Hepatocyte (in vitro differentiated cells): ENCODE measurements around the gene EFNB2. TPM values are rescaled to one million over a fixed set of nuclear protein-coding genes. Genes with fewer than 3 reads are reported as not detected.

Experiments
- DNase-seq: peaks from one replicate; pipeline ENCODE4 v3.0.0-alpha.2; 2016; ENCODE audit warnings: low spot score
- H2AFZ ChIP-seq: fragments of 200-600 bp; sonication (generic); 2 replicates; pipeline ENCODE4 v1.6.0; 2016; ENCODE audit warnings: antibody characterized with exemption, mild to moderate bottlenecking
- H3K27ac ChIP-seq: fragments of 200-600 bp; sonication (generic); 2 replicates; pipeline ENCODE4 v1.5.1; 2016; ENCODE audit warnings: mild to moderate bottlenecking
- H3K27me3 ChIP-seq: fragments of 200-600 bp; sonication (generic); 2 replicates; pipeline ENCODE4 v1.6.1; 2016
- H3K36me3 ChIP-seq: fragments of 200-600 bp; sonication (generic); replicated peaks from 2 replicates; pipeline ENCODE4 v1.5.1; 2016; ENCODE audit warnings: low read depth; ENCODE audit not compliant: insufficient read depth
- H3K4me1 ChIP-seq: fragments of 200-600 bp; sonication (generic); 2 replicates; pipeline ENCODE4 v1.5.1; 2016; ENCODE audit warnings: mild to moderate bottlenecking, moderate library complexity; ENCODE audit not compliant: insufficient read depth
- H3K4me2 ChIP-seq: fragments of 200-600 bp; sonication (generic); 2 replicates; pipeline ENCODE4 v1.6.0; 2016
- H3K4me3 ChIP-seq: fragments of 200-600 bp; sonication (generic); 2 replicates; pipeline ENCODE4 v1.5.1; 2016; ENCODE audit warnings: mild to moderate bottlenecking
- H3K79me2 ChIP-seq: fragments of 200-600 bp; sonication (generic); 2 replicates; pipeline ENCODE4 v1.6.0; 2017; ENCODE audit warnings: mild to moderate bottlenecking
- H3K9me2 ChIP-seq: fragments of 200-600 bp; sonication (generic); replicated peaks from 2 replicates; pipeline ENCODE4 v1.6.0; 2017; ENCODE audit warnings: mild to moderate bottlenecking; ENCODE audit not compliant: insufficient read depth
- H3K9me3 ChIP-seq: fragments of 200-600 bp; sonication (generic); 2 replicates; pipeline ENCODE4 v1.5.1; 2016; ENCODE audit warnings: low read depth, mild to moderate bottlenecking
- H4K20me1 ChIP-seq: fragments of 200-600 bp; sonication (generic); 2 replicates; pipeline ENCODE4 v1.6.0; 2016; ENCODE audit warnings: mild to moderate bottlenecking; ENCODE audit not compliant: insufficient read depth, poor library complexity, severe bottlenecking
- CTCF ChIP-seq: fragments of 200-600 bp; sonication (generic); IDR thresholded peaks from 2 replicates; pipeline ENCODE4 v1.5.1; 2016; ENCODE audit warnings: antibody characterized with exemption, mild to moderate bottlenecking; ENCODE audit not compliant: poor library complexity
- EZH2 ChIP-seq: fragments of 200-600 bp; sonication (generic); IDR thresholded peaks from 2 replicates; pipeline ENCODE4 v1.6.1; 2016; ENCODE audit warnings: antibody characterized with exemption, mild to moderate bottlenecking, borderline replicate concordance
- EZH2phosphoT487 ChIP-seq: fragments of 200-600 bp; sonication (generic); IDR thresholded peaks from one replicate; pipeline ENCODE4 v1.6.1; 2018; ENCODE audit warnings: antibody characterized with exemption, mild to moderate bottlenecking, low read depth, moderate library complexity; ENCODE audit not compliant: unreplicated experiment, severe bottlenecking
- WGBS: methylation state at CpG from one replicate; pipeline ENCODE4 v1.1.6; 2016; ENCODE audit warnings: low lambda C conversion rate; ENCODE audit errors: missing lambda C conversion rate; 5-methylcytosine and 5-hydroxymethylcytosine counted together
- polyA plus RNA-seq: library from polyadenylated mRNA; unstranded; fragments of >200 nt; fragmentation: Nextera tagmentation; extraction: Ambion mirVana; gene quantifications from 2 replicates; pipeline ENCODE4 v1.2.1, GENCODE V29; 2016
- total RNA-seq: library from RNA; depleted of rRNA; stranded (reverse); fragments of >200 nt; gene quantifications from 2 replicates; pipeline ENCODE4 v1.2.3, GENCODE V29; 2014

Gene EFNB2
- total and polyA plus RNA-seq, 2 experiments from 2014 or later = 62.4 to 63.3 TPM

- H2AFZ ChIP-seq = no peak overlapping the region
- H3K27ac ChIP-seq = peak overlapping the region; percentile 82
- peak; percentile 49 for DNase-seq
- peaks cover 17% of the 10 kb centered on the region for H3K4me1 ChIP-seq
- no peaks in the 10 kb centered on the region for H3K9me3 ChIP-seq
- peaks cover 16% of the 10 kb centered on the region for H4K20me1 ChIP-seq
- peak overlapping the region; percentile 71 for H3K4me3 ChIP-seq
- H3K79me2 ChIP-seq = peaks cover 47% of the 10 kb centered on the region
- no peaks in the 10 kb centered on the region for H3K36me3 ChIP-seq
- peak overlapping the region; percentile 71 for H3K4me2 ChIP-seq
- 0% methylated on average over 35 of the region's 121 CpGs for WGBS
- no peaks in the 10 kb centered on the region for H3K9me2 ChIP-seq
- H3K27me3 ChIP-seq = no peaks in the 10 kb centered on the region
- no peak for TF ChIP-seq EZH2
- no peak for TF ChIP-seq EZH2phosphoT487
- no peak for TF ChIP-seq CTCF
Measured at GRCh38 chr13:106534639-106535551, 567 bp downstream of the EFNB2 start.

- DNase-seq = peak; percentile 64
- H3K4me1 ChIP-seq = peaks cover 25% of the 10 kb centered on the region
- H3K36me3 ChIP-seq = no peaks in the 10 kb centered on the region
- H3K27me3 ChIP-seq = no peaks in the 10 kb centered on the region
- H3K4me3 ChIP-seq = peak overlapping the region; percentile 68
- peaks cover 55% of the 10 kb centered on the region for H3K79me2 ChIP-seq
- H4K20me1 ChIP-seq = peaks cover 21% of the 10 kb centered on the region
- H2AFZ ChIP-seq = peak overlapping the region; percentile 14
- no peaks in the 10 kb centered on the region for H3K9me2 ChIP-seq
- peak overlapping the region; percentile 71 for H3K4me2 ChIP-seq
- no peaks in the 10 kb centered on the region for H3K9me3 ChIP-seq
- under 1% methylated on average over 37 of the region's 66 CpGs for WGBS
- peak overlapping the region; percentile 82 for H3K27ac ChIP-seq
- TF ChIP-seq EZH2 = no peak
- TF ChIP-seq CTCF = no peak
- no peak for TF ChIP-seq EZH2phosphoT487
Measured at GRCh38 chr13:106533943-106534638, 1.4 kb downstream of the EFNB2 start.

- DNase-seq = peak; percentile 95
- H3K9me3 ChIP-seq = no peaks in the 10 kb centered on the region
- peaks cover 63% of the 10 kb centered on the region for H3K79me2 ChIP-seq
- H3K4me3 ChIP-seq = peak overlapping the region; percentile 68
- WGBS = 9% methylated on average over 39 of the region's 44 CpGs
- H3K4me2 ChIP-seq = peak overlapping the region; percentile 71
- H3K36me3 ChIP-seq = no peaks in the 10 kb centered on the region
- peak overlapping the region; percentile 82 for H3K27ac ChIP-seq
- no peaks in the 10 kb centered on the region for H3K9me2 ChIP-seq
- peak; percentile 53 for TF ChIP-seq CTCF
- TF ChIP-seq EZH2 = no peak
- no peak for TF ChIP-seq EZH2phosphoT487
- H3K27me3 ChIP-seq = no peaks in the 10 kb centered on the region
- H4K20me1 ChIP-seq = peaks cover 21% of the 10 kb centered on the region
- peak overlapping the region; percentile 14 for H2AFZ ChIP-seq
- peaks cover 32% of the 10 kb centered on the region for H3K4me1 ChIP-seq
Measured at GRCh38 chr13:106533101-106533942, 2.1 kb downstream of the EFNB2 start.
